HCEC 1CT (cell line): ENCODE measurements around the gene PSRC1.
"Not testable (repeated sequence)": the region's sequence is repeated elsewhere in the genome, so short reads cannot be mapped to it uniquely, and the experiment has no call there.

Experiments
- DNase-seq: peaks from one replicate; pipeline ENCODE4 v3.0.0-alpha.2; 2017

The PSRC1 gene

DNA sequence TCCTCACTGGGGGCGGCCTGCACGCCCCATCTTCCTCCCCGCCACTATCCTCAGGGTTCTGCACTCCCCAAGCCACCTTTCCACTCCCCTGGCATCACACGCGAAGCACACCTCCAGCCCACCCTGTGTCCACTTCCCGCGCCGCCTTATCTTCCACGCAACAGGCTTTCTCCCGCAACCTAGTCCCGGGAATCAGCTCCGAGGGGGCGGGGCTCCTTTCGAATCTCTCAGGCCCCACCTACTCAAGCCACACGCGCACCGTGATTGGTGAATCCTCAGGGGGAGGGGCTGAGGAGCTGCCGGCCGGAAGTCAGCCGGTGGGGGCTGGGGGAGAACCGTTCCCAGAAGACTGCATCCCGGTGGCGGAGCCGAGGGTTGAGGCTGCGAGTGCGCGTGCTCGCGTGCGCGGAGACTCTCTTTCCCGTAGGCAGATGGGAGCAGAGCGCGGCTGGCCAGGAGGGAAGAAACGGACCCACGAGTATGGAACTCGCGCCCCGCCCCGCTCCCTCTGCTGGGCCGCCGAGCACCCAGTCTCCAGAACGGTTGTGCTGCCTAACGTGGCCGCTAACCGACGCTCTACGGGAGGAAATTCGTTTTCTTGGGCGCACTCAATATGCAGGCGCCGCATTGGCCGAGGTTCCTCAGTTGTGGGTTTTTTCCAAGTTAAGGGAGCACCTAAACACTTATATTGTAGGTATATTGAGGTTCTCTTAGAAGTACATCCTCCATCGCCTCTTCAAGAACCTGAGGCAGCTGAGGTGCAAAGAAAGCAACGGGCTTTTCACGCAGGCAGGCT is at the start of gene PSRC1:
Gene PSRC1, minus strand, starts transcription at position 194 of the 796 bp plus-strand sequence.
- peak; percentile 97 for DNase-seq

DNA sequence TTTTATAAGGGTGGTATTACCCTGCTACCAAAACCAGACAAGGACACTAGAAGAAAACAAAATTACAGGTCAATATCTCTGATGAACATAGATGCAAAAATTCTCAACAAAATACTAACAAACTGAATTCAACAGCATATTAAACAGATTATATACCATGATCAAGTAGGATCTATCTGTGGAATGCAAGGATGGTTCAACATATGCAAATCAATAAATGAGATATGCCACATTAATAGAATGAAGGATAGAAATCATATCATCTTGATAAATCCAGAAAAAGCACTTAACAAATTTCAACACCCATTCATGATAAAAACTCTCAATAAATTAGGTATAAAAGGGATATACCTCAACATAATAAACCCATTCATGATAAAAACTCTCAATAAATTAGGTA is 48.2 kb upstream of the PSRC1 start:
- no peak for DNase-seq

DNA sequence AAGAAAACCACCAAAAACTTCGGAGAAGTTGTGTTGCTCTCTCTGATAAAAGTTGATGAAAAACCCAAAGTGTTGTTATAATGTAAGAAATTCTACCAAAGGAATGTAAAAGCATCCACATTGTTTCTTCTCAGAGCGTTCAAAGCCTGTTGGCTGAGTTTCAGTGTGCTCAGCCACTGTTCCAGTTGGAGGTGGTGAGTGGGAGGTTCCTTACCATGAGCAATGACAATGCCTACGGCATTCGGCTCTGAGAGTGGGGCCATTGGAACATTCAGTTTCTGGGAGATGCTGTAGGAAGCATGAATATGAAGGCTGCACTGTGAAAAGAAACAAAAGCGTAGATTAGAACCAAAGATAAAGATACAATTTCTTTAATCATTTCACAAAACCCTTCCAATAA is 44.3 kb upstream of the PSRC1 start:
- no peak for DNase-seq

DNA sequence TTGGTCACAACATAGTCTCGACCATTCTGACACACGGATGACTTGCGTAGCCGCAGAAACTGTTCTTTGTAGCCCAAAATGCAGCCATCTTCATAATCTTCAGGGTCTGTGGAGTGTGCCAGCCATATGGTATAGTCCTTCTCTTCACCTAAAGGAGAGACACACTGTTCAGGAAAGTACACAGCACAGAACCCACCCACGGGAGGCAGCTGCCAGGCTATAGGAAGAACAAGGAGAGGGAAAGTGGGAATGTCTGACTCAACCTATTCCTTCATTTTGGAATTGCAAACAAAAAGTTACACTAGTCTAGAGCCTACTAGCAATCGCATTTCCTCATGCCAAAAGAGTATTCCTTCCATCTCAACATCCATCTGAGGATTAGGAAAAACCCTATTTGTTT is 40.0 kb upstream of the PSRC1 start:
- no peak for DNase-seq

DNA sequence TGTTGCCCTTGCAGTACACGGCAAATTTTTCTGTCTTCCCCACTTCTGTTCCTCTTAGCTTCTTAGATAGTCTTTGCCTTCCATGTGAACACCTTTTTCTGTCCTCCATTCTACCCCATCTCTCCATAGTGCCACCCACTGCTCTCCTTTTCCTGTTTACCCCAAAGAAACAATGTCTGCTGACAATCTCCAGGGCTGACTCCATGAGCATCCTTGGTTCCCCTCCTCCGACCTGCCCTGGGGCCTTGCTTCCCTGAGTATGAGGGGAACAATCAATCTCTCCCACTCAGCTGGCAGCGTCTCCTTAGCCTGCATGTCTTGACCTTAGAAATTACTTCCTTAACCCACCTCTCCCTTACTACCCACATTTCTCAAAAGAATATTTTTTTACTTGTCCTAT is 36.2 kb upstream of the PSRC1 start:
- no peak for DNase-seq

DNA sequence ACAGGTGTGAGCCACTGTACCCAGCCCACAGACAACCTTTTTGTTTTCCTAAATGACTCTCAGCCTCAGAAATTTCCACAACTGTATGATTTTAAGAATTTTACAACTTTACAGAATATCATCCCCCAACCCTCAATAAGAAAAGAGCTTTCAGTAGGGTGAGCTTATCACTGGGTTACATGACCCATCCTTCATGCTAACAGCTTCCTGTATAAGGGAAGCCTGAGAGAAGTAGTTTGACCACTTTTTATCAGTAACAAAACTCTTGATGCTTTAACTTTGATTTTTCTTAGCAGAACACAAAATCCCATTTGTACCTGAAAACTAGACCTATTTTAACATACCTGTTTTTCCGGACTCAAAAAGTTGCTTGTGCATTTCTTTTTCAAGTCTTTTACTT is 33.6 kb upstream of the PSRC1 start:
- no peak for DNase-seq

DNA sequence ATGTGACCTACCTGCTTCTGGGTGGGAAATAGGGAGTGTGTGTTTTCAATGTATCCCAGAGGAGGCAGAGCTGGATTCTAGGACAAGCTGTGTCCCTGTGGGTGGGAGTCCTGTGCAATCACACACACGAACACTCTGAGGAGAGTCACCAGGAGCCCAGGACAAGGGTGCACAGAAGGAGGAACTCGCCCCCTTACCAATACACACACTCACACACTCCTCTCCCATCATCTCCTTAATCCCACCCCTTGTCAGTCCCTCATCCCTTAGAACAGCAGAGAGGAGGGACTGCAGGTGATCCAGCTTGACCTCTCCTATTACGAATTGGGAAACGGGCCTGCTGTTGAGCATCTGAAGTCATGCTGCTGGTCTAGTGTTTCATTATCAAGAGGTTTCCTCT is 32.3 kb upstream of the PSRC1 start:
- DNase-seq, result no peak

DNA sequence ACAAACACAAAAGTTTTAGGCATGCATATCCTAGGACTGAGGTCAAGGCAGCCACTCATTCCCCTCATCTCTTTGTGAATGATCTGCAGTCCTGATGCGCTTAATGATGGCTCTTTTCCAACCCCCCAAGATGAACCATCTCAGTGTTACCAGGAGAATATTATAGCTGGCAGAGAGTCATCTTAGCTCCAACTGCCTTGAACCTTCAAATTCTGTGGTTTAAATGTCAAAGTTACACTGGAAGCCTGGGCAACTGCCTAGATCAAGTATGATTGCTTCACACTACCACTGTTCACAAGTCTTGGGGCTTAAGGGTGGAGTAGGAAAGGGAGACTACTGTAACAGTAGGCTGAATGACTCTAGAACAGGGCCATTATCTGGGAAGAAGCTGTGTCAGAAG is 31.9 kb upstream of the PSRC1 start:
- DNase-seq, result no peak

DNA sequence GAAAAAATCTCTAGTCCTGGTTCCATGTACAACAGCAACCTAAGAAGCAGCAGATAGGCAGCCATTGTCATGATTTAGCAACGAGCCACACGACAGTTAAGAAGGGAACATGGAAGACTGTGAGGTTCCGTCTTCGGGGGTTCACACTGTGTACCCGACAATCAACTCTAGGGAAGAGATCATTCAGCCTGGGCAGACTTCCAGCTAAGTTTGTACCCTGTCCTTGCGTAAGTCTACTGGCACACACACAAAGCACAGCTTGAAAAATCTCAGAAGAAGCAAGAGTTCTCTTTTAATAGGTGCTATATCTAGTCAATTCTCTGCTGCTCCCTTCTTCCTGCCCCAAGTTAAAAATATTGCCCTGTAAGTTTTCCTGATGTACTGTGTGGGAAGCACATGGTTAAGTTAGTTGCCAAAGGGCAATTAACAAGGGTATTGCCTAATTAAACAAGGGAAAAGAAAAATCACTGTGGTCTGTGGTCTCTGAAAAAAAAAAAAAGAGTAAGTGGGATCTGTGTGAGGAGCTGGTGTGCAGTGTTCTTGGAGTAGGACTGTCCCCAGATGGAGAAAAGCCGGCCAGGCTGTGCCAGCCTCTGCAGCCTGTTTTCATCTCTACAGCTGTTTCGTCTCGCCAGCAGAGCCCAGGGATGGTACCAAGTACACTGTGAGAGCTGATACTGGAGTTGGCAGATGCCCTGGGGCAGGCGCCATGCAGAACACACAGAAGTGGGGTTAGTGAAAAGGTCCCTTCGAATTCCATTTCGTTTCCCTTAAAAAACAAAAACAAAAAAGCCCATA is 30.2 kb upstream of the PSRC1 start:
- no peak for DNase-seq

DNA sequence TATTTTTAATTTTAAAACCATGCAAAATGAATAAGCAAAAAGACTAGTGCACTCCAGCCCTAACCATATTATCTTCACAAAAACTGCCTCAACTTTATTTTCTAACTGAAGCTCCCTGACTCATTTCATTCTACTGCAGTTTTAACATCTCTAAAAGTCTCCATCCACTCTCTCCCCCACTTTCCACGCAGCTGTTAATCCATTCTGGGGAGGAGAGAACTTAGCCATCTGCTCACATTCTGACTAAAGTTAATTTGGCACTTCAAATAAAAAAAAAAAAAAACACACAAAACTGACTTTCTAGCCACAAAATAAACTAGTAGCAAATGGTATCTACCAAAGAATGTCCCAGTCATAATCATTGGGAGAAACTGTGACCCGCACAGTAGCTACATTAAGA is 29.3 kb upstream of the PSRC1 start:
- no peak for DNase-seq

DNA sequence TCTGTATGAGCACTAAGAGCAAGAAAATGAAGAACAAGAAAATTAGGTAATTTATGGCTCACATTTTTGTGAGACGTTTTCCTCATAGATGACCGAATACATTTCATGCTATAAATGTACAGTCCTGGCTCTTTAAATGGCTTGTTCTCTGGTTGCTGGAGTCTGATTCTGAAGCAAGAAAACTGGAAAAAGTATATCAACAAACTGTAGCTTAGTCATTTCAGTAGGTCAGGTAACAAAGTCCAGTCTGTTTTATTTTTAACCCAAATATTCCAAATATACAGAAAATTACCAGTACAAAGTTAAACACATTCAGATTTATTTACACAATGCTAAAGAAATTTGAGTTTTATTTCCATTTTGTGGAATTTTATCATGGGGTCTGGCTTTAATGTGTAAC is 26.4 kb upstream of the PSRC1 start:
- DNase-seq, result no peak

DNA sequence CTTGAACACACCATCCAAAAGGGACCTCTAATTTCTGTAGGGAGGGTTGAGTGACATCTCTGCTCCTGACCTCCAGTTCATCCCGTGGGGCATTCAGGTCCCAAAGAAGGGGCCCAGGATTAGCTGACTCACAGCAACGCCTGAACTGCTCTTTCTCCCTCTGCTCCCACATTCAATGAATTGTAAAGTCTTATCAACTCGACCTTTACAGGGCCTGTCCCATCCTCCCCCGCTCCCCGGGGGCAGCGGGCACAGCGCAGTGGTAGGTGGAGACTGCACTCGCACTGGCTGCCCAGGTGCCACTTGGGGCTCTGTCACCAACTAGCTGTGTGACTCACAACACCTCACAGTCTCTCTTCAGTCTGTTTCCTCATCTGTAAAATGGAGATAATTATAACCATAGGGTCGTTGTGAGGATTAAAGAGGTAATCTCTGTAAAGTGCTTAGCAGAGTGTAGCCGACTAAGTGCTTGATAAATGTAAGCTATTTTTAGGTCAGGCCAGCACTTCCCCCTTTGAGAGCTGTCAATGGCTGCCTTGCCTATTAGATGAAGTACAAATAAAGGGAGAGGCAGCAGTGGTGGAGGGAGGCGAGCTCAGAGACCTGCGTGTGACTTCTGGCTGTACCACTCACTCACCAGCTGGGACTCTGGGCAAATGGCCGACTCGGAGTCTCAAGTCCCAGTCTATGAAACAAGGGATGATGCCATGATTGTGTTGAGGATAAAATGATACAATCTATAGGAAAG is 24.5 kb upstream of the PSRC1 start:
- no peak for DNase-seq

DNA sequence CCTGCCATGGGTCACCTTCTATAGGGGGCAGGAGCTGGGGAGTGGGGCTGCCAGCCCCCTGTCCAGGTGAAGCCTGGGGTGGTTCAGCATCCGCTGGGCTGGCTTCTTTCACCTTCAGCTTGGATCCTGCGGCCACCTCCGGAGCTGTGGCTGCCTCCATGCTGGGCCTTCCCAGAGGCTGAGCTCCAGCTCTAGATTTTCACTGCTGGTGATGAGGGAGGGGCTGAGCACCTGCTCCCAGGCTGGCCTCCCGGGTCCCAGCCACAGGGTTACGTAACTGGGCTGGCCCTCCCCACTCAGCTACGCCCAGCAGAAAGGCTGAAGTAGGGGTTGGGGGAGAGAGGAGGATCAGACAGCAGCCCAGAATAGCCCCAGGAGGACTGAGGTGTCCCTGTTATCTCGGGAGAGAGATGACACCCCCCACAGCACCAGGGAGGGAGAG is 23.9 kb upstream of the PSRC1 start, which contains the start of gene MYBPHL:
Gene MYBPHL, minus strand, starts transcription at position 180 of the 442 bp plus-strand sequence. Its CDS starts 20 bp downstream, at position 160.
- no peak for DNase-seq

DNA sequence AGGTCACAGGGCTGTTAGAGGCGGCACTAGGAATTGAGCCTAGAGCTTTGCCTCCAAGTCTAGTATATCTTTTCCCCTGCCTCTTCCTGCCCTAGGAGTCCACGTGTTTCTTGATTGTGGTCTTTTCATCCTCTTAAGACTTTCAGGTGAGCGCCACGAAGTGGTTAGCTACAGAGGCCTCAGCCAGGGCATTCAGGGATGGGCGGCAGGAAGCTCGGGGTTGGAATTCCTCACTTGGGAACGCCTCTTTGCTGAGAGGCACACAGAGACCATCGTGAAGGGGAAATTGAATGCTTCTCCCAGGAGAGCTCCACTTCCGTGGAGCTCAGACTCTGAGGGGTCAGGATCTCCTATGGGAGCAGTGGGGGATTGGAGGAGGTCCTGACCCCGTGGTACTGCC is 23.0 kb upstream of the PSRC1 start:
- DNase-seq, result not testable (repeated sequence)

DNA sequence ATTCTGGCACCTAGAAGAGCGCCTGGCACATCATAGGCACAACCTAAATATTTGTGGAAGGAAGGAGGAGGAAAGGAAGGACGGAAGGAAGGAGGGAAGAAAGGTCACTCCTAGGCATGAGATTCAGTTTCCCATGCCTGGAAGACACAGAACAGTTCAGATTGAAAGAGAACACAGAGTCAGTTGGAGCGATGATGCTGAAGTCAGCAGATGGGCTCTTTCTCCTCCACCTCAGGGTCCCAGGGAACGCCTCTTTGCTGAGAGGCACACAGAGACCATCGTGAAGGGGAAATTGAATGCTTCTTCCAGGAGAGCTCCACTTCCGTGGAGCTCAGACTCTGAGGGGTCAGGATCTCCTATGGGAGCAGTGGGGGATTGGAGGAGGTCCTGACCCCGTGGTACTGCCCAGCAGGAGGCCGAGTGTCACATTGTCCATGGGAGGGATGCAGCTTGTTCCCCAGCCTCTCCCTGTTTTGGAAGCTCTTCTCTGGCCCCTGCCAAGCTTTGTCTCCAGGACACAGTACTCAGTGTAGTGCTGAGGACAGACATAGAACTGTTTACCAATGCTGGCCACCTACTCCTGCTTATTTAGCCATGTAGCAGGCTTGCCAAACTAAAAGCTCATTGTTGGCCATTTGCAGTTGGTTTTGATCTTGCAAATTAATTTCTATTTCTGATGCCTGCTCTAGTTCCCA is 21.4 kb upstream of the PSRC1 start:
- DNase-seq, result no peak

DNA sequence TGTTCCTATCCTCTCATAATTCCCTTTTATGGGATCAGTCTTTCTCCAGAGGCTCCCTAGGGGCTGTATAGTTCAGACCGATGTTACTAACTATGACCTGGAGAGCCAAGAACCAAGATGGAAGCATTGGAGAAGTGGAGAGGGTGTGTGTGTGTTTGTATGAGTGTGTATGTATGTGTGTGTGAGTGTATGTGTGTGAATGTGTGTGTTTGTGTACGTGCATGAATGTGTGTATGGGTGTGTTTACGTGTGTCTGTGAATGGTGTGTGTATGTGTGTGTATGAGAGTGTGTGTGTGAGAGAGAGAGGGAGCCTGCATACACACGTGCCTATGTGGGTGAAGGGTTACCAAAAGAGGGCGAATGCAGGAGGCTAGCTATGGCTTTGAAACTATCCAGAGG is 18.9 kb upstream of the PSRC1 start:
- no peak for DNase-seq

DNA sequence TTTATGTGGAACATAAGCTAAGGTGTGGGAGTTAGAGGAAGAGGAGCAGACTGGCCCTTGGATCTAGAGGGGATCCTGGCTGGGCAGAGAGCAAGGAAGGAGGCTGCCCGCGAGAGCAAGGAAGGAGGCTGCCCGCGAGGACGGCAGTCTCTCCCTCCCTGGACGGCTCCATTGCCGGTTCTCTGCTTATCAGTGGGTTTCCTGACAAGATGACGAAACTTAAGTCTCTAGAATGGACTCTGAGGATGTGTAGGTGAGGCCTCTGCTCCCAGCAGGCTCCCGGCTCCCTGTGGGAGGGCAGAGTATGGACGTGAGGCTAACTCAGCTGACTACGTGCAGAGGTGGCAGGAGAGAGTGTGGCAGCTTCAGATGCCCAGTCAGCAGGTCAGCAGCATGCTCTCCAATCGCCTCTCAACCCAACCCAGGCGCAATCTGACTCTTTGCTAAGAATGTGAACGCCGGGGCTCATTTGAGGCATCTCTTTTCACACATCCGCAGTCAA is 17.8 kb upstream of the PSRC1 start:
- no peak for DNase-seq

DNA sequence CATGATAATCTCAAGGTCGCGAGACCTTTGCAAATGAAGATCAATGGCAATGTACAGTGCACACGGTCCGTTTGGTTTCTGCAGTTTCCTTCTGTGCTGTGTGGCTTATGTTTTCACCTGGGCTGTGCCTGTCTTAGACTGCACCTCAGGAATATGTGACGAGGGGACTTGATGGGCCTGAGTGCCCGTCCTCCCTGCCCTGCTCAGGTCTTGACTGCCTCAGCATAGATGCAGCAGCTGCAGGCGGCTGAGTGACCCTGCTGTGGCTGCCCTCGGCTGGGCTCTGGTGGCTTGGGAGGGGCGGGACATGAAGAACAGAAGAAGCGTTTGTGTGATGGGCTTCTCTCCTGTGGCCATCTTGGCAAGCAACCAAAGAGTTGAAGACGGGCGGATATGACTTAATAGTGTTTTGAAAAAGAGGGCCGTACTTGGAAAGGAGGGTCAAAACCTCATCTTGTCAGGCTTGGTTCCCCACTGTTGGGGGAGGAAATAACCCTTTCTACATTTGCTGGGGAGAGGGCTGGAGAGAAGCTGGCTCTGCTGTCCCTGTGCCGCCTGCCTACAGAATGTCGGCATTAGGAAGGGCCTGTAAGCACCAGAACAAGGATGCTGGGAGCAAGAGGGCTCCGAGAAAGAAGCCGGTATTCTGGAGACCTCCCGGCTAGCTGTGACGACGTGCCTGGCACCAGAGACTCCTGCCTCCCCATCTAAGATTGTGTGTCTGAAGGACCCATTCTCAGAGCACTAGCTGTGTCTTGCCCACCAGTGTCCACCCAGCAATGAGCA is 16.8 kb upstream of the PSRC1 start:
- peak; percentile 43 for DNase-seq

DNA sequence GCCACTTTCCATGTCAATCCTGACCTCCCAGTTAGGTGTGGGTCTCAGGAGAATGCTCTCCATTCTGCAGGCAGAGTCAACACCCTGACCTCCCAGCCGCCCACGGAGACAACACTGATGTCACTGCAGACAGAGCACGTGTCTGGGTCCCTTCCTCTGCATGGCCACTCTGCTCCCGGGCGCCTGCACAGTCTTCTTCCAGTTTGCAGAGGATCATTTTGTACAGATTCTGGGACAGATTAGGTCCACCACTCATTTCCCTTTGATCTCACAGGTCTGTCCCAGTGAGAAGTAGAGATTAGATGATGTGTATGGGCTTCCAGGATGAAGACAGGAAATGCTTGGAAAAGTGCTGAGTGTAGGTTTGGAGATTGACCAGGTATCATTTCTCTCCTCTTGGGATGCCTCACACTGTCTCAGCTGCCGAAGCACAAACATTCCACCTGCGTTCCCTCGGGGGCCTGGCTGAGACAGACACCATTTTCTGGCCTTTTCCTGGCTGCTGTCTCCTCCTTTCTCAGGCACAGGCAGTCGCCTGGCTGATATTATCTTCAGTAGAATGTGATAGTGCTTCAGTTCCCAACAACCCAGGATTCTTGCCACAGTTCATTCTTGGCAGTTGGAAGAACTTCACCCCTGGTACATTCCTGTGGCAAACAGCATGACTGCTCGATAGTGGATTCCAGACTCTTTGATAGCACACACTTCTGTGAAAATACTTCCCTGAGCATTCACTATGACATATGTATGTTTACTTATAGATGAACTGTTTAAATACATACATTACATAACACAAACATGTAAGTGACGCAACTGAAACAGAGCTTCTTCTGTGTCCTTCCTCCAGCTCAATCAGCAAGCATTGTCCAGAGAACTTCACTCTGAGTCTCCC is 16.0 kb upstream of the PSRC1 start:
- peak; percentile 75 for DNase-seq

DNA sequence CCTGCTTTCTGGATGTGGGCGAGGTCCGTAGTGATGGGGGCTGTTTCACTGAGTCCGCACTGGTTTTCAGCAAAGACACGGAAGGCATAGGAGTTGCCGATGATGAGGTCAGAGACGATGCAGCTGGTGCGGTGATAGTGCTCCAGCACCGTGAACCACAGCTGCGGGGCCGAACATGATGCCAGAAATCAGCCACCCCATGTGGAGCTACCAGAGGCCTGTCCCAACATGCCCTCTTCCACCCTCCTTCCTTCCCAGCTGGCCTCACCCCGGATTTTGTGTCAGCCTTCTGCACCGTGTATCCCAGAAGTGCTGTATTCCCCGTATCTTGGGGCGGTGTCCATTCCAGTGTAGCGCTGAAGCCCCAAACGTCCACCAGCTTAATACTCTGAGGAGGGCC is 13.8 kb upstream of the PSRC1 start:
- DNase-seq, result no peak
